Subcutaneous abdominal adipose tissue (tissue), 5 donors: ENCODE measurements around the gene DCAF8.

Source experiments
- H3K27ac ChIP-seq: one replicate; pipeline ENCODE4 v1.7.0; 2013; ENCODE audit warnings: low read depth, mild to moderate bottlenecking, inconsistent platforms, low read length, moderate library complexity
- H3K27me3 ChIP-seq, 5 donors: one replicate each; pipeline ENCODE4 v1.7.0; 2013; ENCODE audit warnings: low read length in 5 of 5, inconsistent platforms in 1 of 5; ENCODE audit not compliant: control insufficient read depth in 5 of 5, insufficient read depth in 4 of 5
- H3K36me3 ChIP-seq, 5 donors: one replicate each; pipeline ENCODE4 v1.7.0; 2013; ENCODE audit warnings: low read length in 5 of 5; ENCODE audit not compliant: control insufficient read depth in 5 of 5, insufficient read depth in 5 of 5
- H3K4me1 ChIP-seq, 5 donors: one replicate each; pipeline ENCODE4 v1.7.0; 2013; ENCODE audit warnings: low read length in 5 of 5, mild to moderate bottlenecking in 3 of 5, moderate library complexity in 1 of 5; ENCODE audit not compliant: control insufficient read depth in 5 of 5, insufficient read depth in 5 of 5
- H3K4me3 ChIP-seq, 5 donors: one replicate each; pipeline ENCODE4 v1.7.0; 2013; ENCODE audit warnings: low read length in 5 of 5, low read depth in 1 of 5
- H3K9ac ChIP-seq, 5 donors: one replicate each; pipeline ENCODE4 v1.7.0; 2013; ENCODE audit warnings: low read length in 5 of 5, mild to moderate bottlenecking in 4 of 5, moderate library complexity in 3 of 5
- H3K9me3 ChIP-seq, 5 donors: one replicate each; pipeline ENCODE4 v1.7.0; 2013; ENCODE audit warnings: low read length in 5 of 5; ENCODE audit not compliant: control insufficient read depth in 5 of 5
- donor health status: healthy.
- donor health status: healthy.
- donor health status: healthy.
- donor health status: healthy.
- donor health status: healthy.

DCAF8 gene

DNA sequence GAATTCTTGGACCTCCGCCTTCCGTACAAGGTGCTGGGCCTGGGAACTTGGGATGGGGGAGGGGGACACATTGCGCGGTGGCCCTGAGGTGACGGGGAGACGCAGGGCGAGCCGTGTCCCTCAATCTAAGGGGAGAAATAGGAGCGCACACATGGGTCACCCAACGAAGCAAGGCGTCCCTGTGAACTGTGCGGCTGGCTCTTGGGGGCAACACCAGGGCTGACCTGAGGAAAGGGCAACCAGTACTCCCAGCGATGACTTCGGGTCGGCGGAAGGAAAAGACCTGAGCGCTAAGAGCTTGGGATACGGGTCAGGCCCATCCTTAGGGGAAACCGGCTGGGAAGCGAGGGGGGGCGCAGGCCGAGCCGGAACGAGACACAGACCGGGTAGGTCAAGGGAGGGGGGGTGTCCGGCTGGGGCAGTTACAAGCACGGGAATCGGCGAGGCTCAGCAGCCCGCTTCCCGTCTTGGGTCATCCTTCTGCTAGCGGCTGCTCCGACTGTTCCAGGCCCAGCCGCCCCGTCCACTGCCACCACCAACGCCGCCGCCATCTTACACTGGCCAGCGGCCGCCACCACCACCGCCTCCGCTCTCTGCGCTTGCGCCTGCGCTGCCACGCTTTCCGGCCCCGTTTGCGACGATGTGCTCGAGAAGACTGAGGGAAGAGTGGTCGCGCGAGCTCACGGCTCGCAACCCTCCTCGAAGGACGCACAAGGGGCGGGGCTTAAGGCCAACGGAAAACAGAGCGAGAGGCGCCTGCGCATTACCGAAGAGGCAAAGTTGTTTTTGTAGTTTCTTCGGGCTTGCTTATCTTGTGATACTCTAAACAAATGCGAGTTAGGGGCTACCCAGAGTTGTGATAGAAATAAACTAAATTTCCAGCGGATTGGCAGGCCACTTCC, at the start of gene DCAF8:
DCAF8 (minus strand) TSS at position 657 of the 902 bp plus-strand sequence. CDS start 18,541 bp downstream, outside the sequence.
- peaks cover 4 to 35% (median 25%) of the 10 kb centered on the region in 5 donors for H3K4me1 ChIP-seq
- H3K27ac ChIP-seq = peak within 1 kb of the TSS; percentile 99
- H3K9ac ChIP-seq = peak within 1 kb of the TSS; percentile 93 to 100 (median 97)
- peak within 1 kb of the TSS; percentile 92 to 99 (median 98) for H3K4me3 ChIP-seq
- no peaks in the 10 kb centered on the region for H3K27me3 ChIP-seq
- no peaks in the 10 kb centered on the region for H3K9me3 ChIP-seq
- H3K36me3 ChIP-seq = peaks cover 0 to 2% (median 0%) of the 10 kb centered on the region in 5 donors

DNA sequence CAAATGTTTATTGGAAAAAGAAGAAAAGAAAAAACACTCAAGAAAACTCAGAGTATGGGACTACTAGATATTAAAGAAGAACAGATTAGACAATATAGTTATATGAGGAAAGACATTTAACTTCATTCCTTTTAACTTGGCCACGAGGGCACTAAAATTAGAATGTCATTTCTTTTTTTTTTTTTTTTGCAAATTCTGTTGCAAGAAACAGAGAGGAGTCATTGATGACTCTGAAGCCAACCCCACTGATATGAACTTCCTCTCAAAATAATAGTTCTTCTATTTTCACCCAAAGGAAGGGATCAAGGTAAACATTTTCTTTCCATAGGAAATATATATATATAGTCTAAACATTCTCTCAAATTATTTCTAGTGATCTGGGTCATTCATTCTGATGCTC, 47.2 kb upstream of the DCAF8 start:
- Histone ChIP-seq H3K4me3 (no peak overlapping the region), H3K9me3 (no peaks in the 10 kb centered on the region), H3K4me1 (peaks cover 0 to 7% (median 0%) of the 10 kb centered on the region in 5 donors), H3K27me3 (no peaks in the 10 kb centered on the region), H3K27ac (peak overlapping the region; percentile 71), H3K36me3 (peaks cover 59 to 95% (median 89%) of the 10 kb centered on the region in 5 donors), H3K9ac (no peak overlapping the region)

DNA sequence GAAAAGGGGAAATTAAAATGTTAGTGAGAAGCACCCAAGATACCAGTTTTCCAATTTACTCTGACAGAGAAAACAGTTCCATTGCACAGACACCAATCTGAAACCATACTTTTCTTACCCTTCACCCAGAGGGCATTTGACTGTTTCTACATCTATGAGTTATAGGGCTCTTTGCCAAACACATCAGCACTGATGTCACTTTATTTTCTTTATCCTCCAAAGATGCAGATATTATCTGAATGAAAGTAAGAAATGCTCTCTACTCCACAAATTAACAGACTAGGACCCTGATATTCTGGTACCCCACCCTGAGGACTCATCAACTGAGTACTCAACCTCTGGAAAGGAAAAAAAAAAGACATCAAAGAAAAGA, 46.8 kb upstream of the DCAF8 start:
- Histone ChIP-seq H3K9me3 (no peaks in the 10 kb centered on the region), H3K9ac (no peak overlapping the region), H3K27me3 (no peaks in the 10 kb centered on the region), H3K27ac (peak overlapping the region; percentile 71), H3K4me3 (no peak overlapping the region), H3K36me3 (peaks cover 58 to 95% (median 89%) of the 10 kb centered on the region in 5 donors), H3K4me1 (peaks cover 0 to 7% (median 0%) of the 10 kb centered on the region in 5 donors)

DNA sequence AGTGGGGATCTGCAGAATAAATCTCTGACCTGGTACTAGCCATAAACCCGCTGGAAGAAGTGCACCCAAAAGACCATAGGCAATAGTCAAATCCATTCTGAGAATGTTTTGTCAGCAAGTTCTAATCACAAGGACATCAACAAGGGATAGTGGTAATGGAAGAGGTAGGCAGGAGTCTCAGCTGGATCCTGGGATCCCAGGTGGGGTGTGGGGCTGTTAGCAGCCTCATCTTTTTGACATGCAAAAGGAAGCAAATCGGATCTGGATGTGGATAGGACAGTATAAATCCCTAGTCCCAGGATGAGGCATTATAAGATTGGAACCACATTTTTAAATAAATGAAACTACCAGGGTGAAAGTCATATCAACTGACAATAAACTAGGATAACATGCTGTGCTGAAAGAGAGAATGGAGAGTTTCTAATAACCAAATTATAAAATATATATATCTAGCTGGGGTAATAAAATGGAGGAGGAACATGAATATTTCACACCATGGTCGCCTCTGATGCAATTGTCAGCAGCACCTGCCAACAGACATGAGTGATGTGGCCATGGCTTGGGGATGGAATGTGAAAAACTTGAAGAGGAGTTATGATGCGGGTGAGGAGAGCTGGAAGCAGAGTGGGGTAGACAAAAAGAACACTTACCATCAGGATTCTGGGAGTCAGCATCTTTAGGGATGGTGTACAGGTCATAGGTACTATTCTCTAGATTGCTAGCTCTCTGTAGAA, 46.3 kb upstream of the DCAF8 start:
- peaks cover 0 to 7% (median 0%) of the 10 kb centered on the region in 5 donors for H3K4me1 ChIP-seq
- H3K4me3 ChIP-seq = no peak overlapping the region
- H3K9ac ChIP-seq = no peak overlapping the region
- H3K27me3 ChIP-seq = no peaks in the 10 kb centered on the region
- peak overlapping the region; percentile 71 for H3K27ac ChIP-seq
- peaks cover 56 to 95% (median 89%) of the 10 kb centered on the region in 5 donors for H3K36me3 ChIP-seq
- no peaks in the 10 kb centered on the region for H3K9me3 ChIP-seq

DNA sequence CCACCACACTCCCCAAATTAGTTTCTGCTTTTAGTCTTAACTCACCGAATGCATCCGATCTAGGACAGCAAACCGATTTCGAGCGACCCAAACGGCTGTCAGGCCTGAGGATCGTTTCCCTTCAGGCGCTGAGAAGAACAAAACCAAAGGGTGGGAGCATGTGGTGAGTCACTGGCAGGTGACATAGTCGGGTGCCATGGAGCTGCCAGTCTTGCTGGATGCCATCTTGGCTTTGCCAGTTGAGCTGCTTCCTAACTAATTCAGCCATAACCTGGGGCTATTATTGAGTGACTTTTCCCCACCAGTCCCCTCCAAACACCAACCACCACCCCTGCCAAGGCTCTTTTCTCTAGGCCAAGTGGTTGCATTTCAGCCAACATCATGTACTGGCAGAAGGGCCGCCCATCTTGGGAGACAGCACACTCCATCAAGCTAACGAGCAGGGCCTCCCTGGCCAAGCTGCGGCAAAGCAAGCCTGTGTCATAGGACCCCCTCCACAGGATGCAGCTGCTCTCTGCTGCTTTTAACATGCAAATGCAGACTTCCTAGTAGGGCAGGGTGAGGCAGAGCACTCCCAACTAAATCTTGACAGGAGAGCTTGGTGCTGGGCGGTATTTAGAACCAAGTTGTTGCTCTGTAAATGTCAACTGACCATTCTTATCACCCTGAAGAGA, 44.9 kb upstream of the DCAF8 start:
- no peaks in the 10 kb centered on the region for H3K9me3 ChIP-seq
- H3K9ac ChIP-seq = no peak overlapping the region
- H3K27me3 ChIP-seq = no peaks in the 10 kb centered on the region
- no peak overlapping the region for H3K4me3 ChIP-seq
- H3K36me3 ChIP-seq = peaks cover 54 to 92% (median 84%) of the 10 kb centered on the region in 5 donors
- peak overlapping the region; percentile 71 for H3K27ac ChIP-seq
- H3K4me1 ChIP-seq = peaks cover 0 to 7% (median 0%) of the 10 kb centered on the region in 5 donors

DNA sequence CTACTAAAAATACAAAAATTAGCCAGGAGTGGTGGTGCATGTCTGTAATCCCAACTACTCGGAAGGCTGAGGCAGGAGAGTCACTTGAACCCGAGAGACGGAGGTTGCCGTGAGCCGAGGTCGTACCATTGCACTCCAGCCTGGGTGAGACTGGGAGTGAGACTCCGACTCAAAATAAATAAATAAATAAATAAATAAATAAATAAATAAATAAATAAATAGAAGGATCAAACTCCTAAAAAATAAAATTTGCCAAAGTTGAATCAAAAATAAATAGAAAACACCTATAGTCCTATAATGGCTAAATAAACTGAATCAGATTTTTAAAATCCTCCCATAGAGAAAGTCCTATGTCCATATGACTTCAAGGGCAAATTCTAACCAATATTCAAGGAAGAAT, 37.8 kb upstream of the DCAF8 start:
- H3K4me3 ChIP-seq = no peak overlapping the region
- no peak overlapping the region for H3K9ac ChIP-seq
- H3K9me3 ChIP-seq = no peaks in the 10 kb centered on the region
- peaks cover 46 to 83% (median 74%) of the 10 kb centered on the region in 5 donors for H3K36me3 ChIP-seq
- no peaks in the 10 kb centered on the region for H3K27me3 ChIP-seq
- no peaks in the 10 kb centered on the region for H3K4me1 ChIP-seq
- H3K27ac ChIP-seq = no peak overlapping the region

DNA sequence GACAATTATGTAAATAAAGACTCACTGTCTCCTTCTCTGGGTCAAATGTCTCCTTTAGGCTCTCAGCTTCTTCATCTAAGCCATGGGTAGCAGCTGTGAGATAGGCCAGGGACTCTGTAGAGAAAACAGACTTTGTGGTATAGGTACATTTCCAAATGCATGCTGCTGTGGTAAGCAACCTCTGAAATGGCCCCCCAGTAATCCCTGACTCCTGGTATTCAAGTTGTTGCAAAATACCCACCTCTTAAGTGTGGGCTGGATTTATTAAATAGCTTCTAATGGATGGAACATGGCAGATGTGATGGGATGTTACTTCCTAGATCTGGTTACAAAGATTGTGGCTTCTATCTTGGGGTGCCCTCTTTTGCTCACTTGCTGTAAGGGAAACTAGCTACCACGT, 33.7 kb upstream of the DCAF8 start:
- no peak overlapping the region for H3K4me3 ChIP-seq

DNA sequence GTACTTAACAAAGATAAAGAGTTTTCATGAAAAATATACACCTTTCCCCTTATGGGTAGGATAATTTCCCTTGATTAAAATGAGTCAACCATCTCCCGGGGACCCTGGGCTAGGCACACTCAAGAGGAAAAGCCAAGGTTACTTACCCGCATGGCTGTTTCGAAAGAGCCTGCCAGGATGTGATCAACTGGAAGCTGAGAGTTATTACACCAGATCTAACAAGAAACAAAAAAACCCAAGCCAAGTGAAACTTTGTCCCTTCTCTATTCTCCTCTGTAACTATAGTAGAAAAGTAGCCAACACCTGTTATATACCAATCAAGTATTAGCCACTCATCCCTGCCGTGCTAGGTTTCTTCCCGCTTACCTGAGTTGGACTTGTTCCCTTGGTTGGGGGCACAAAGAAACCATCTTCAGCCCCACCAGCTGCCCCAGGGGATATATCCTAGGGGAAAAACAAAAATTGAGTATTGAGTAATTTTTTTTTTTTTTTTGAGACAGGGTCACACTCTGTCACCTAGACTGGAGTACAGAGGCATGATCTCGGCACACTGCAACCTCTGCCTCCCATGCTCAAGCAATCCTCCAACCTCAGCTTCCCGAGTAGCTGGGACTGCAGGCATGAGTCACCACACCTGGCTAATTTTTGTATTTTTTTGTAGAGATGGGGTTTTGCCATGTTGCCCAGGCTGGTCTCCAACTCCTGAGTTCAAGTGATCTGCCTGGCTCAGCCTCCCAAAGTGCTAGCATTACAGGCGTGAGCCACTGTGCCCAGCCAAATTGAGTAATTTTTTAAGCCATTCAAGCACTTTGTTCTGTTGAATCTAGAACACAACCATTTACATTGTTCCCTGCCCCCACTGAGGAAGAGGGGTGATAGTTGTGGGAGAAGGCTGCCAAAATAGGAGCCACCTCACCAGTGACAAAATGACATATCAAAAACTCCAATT, 30.9 kb upstream of the DCAF8 start:
- Histone ChIP-seq H3K27ac (peak overlapping the region; percentile 67), H3K36me3 (peaks cover 57 to 98% (median 93%) of the 10 kb centered on the region in 5 donors), H3K9ac (peak overlapping the region in 2 of 5 donors; percentile 42 to 70), H3K4me3 (no peak overlapping the region), H3K9me3 (no peaks in the 10 kb centered on the region), H3K4me1 (peaks cover 0 to 33% (median 9%) of the 10 kb centered on the region in 5 donors), H3K27me3 (no peaks in the 10 kb centered on the region)

More for the DNA sequence above, 33.7 kb upstream of the DCAF8 start:
- Histone ChIP-seq H3K9me3 (no peaks in the 10 kb centered on the region), H3K27me3 (no peaks in the 10 kb centered on the region), H3K36me3 (peaks cover 51 to 96% (median 94%) of the 10 kb centered on the region in 5 donors), H3K9ac (no peak overlapping the region), H3K4me1 (peaks cover 0 to 19% (median 9%) of the 10 kb centered on the region in 5 donors), H3K27ac (peak overlapping the region; percentile 25)
